Stimulated activated CD4-positive, alpha-beta T cell treated with anti-CD3 and anti-CD28 coated beads, Interleukin-4, amount 100 ng/mL, for 1 hour (primary cell): Measurements from ENCODE around the gene TOR2A.

ENCODE experiments used
- DNase-seq: peaks from one replicate; pipeline ENCODE4 v3.0.0-alpha.2; 2020

Gene TOR2A

GRCh38 chr9:127741831-127742434 lies 6.8 kb upstream of the TOR2A start:
- DNase-seq, result no peak

DNA sequence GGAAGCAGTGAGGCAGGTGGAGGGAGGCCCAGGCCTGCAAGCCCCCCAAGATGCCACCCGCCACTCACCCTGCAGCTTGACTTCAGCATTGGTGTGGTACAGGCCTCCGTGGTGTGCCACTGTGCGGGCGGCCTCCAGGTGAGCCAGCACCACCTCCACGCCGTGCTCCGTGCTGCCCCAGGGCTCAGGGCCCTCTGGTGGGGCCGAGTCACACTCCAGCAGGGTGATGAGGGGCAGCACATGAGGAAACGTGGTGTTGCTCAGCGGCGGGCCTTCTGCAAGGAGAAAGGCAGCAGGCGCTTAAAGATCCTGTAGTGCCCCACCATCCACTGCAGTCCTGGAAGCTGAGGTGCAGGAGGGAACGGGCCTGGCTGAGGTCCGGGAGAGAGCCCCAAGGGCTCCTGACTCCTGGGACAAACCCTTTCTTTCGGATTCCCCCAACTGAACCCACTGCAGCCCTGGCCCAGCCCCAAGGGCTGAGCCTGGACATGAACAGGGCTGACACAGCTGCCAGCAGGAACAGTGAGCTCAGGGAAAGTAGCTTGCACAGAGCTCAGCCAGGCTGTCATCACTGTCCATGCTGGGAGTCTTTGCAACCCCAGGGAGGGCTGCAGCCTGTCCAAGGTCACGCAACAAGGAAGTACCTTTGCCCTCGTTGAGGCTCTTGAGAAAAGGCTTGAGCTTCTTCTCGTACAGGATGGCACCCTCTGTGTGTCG lies 4.7 kb upstream of the TOR2A start:
- DNase-seq, result no peak

DNA sequence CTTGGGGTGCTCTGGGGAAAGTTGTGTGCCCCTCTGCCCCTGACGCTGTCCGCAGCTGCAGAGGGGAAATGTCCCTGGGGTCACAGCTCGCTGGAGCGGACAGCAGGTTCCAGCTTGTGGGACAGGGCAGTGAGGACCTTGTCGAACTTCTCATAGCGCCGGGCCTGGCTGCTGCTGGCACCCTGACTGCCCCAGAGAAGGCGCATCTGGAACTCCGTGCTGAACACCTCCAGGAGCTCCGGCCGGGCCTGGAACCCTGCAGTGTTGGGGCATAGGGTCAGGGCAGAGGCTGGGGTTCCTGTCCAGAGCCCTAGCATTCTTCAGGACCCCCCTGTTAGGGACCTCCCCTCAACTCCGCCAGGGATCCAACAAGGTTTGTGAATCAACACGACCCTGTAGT lies 3.6 kb upstream of the TOR2A start:
- no peak for DNase-seq

- DNase-seq, result no peak
Measured at GRCh38 chr9:127735530-127736185, 564 bp upstream of the TOR2A start.

DNA sequence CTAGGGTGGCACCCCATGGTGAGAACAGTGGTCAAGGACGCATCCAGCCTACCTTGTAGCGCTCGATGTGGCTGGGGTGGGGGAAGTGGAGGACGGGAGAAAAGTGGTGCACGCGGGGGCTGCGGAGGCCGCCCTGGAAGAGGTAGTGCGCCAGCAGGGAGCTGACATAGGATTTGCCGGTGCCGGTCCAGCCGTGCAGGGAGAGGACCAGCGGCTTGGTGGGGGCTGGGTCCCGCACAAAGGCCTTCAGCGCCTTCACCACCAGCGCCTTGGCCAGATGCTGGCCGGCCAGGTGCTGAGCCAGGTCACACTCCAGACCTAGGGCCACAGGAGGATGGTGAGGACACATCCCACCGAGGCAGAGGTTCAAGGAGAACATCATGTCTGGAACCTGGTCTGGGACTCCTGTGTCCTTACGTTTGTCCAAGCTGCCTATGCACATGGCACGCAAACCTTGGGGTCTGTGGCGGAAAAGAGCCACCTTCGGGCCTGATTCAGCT lies 797 bp downstream of the TOR2A start:
- no peak for DNase-seq

DNA sequence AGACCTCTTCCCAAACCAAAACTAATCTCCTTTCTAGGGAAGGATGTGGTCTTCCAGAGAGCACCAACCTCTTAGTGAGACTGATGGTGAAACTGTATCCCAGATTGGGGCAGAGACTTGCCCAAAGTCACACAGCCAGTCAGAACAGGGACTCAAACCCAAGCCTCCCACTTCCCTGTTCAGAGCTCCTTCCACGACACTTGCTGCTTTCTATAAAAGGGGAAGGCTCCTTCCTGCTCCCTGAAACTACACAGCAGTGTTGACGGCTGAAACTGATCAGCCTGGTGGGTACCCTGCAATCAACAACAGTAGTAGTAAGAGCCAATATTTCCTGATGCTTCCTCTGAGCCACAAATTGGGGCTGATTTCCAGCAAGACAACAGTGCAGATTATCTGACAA lies 1.5 kb downstream of the TOR2A start:
- no peak for DNase-seq

DNA sequence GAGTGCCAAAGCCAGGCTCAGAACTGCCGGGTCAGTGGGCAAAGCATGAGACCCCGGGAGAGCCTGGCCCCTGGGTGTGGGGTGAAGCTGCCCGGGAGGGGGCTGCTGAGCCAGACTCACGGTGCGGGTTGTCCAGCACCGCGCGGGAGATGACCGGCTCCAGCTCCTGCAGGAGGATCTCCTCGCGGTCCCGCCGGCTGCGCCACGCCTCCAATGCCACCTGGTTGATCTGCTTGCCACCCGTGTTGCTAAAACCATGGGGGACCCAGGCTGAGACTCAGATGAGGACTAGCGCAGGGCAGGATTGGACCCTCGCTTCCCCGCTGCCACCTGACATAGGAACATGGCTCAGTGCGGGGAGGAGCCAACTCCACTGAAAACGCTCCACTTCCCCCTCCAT lies 2.6 kb downstream of the TOR2A start:
- no peak for DNase-seq

DNA sequence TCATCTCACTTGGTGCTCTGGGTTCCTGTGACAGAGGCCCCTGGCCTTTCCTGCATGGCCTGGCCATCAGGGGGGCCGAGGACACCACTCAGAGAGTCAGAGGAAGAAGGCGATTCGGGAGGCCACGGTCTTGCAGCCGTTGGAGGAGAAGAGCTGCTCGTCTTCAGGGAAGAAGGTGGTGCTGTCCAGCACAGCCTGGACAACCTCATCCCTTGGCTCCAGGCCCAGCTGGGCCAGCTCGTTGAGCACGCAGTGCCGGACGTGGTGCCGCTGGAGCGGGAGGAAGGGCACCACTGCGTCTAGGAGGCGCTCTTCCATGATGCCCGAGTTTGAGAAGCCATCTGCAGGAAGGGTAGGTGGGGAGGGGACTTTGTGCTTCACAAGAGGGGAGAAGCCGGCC lies 3.2 kb downstream of the TOR2A start:
- DNase-seq, result no peak

DNA sequence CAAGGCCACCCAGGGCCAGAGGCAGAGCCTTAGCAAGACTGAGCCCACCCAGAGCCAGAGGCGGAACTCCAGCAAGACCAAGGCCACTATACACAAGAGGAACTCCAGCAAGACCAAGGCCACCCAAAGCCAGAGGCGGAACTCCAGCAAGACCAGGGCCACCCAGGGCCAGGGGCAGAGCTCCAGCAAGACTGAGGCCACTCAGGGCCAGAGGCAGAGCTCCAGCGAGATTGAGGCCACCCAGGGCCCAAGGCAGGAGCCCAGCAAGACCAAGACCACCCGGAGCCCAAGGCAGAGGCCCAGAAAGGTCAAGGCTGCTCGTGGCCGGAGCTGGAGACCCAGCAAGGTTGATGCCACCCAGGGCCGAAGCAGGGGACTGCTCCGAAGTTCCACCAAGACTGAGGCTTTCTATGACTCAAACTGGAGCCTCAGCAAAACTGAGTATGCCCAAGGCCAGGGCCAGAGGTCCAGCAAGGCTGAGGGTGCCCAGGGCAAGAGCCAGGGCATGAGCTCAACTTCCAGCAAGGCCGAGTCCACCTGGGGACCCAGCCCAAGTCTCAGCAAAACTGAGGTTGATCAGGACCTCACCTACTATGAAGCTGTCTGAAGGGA lies 4.2 kb downstream of the TOR2A start:
- DNase-seq, result no peak

DNA sequence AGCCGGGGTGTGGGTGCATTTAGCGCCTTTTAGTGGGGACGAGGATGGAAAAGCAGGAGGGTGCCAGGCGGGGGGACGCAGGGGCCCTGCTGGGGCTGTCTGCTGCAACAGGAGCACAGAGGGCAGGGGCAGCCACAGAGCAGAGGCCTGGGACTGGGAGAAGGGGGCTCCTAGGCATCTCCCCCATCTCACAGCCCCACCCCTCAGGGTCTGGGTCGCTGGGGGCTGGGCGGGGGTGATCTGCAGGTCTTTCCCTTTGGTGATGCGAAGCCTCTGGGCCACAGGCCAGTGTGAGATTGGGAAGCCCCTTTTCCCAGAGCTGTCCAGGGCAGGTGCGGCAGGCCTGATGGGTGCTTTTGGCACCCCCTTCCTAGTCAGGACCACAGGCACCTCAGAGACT lies 4.8 kb downstream of the TOR2A start:
- DNase-seq, result no peak

DNA sequence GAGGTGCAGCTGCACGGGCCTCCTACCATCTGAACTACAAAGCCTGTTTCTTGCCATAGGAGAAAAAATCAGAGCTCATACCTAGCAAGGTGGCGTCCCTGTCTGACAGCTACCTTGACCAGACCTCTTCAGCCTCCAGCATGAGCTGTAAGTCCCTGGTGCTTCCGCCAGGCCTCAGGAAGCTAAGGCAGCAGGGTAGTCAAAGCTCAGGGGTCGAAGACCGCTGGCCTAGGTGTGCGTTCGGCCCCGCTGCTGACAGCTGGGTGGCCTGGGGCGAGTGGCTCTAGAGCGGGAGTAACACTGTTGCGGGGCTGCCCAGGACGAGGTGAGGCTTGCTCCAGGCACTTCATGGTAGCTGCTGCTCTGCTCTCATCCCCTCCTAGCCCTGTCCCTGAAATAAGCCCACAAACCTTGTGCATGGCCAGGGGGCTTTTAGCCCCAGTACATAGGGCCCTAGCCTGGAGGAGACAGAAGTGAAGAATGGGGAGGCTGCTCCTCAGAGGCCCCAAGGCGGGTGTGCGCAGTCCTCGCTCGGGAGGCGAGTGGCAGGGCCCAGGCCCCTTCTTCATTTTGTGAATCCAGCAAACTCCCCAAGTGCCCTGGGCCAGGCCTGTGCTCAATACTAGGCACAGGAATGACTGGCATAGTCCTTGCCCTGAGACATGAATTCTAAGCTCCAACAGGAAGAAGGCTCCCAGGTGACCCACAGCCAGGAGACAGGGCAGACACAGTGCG lies 5.4 kb downstream of the TOR2A start:
- no peak for DNase-seq

DNA sequence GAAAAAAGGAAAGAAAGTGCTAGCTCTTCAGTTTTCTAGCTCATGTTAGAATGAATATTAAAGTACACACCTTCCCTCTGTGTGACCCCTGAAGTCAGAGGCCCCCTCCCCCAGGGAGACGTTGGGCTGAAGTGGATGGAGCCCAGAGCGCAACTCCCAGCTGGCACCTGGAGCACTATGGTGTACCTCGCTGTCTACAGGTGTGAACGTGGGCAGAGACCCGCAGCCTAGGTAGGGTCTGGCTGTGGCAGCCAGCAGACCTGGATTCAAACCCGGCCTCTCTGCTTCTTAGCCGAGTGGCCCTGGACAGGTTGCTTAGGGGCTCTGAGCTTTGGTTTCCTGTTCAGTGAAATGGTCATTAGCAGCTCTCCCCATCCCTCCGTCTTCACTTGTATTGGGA lies 6.3 kb downstream of the TOR2A start:
- DNase-seq, result no peak

GRCh38 chr9:127726871-127727270 lies 8.2 kb downstream of the TOR2A start:
- DNase-seq, result no peak

GRCh38 chr9:127724012-127724411 lies 11.1 kb downstream of the TOR2A start:
- DNase-seq, result no peak

GRCh38 chr9:127723444-127723843 lies 11.7 kb downstream of the TOR2A start:
- DNase-seq, result no peak

DNA sequence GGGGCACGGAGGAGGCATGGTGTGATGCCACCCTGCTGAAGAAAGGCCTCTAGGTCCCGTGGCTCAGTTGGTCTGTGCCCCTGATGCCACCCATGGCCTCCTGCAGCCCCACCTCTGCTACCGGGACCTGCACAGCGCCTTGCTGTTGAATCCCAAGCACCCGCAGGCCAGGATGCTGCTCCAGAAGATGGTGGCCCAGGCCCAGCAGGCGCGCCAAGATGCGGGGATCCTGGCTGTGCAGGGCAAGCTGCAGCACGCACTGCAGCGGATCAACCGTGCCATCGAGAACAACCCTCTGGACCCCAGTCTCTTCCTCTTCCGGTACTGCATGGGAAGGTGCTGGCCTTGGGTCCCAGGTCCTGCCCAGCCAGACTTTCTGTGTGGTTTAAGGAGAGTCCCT lies 12.1 kb downstream of the TOR2A start:
- DNase-seq, result no peak

- no peak for DNase-seq
Measured at GRCh38 chr9:127722055-127722745, 12.9 kb downstream of the TOR2A start.

GRCh38 chr9:127721391-127721821 lies 13.7 kb downstream of the TOR2A start:
- DNase-seq, result no peak

DNA sequence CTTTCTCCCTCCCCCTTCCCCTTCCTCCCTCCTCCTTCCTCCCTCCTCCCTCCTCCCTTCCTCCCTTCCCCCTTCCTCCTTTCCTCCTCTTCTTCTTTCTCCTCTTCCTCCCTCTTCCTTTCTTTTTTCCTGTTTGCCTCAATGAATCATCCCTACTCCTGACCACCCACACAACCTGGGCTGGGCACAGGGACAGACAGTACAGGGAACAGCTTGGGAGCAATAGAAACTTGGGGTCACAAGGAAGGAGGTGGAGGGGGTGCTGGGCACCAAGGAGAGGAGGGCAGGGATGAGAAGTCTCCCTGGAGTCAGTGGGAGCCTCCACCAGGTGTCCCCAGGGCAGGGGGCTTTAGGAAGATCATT lies 14.2 kb downstream of the TOR2A start:
- DNase-seq, result no peak

GRCh38 chr9:127720031-127720864 lies 14.8 kb downstream of the TOR2A start:
- DNase-seq, result no peak

- no peak for DNase-seq
Measured at GRCh38 chr9:127717766-127718165, 17.3 kb downstream of the TOR2A start.

DNA sequence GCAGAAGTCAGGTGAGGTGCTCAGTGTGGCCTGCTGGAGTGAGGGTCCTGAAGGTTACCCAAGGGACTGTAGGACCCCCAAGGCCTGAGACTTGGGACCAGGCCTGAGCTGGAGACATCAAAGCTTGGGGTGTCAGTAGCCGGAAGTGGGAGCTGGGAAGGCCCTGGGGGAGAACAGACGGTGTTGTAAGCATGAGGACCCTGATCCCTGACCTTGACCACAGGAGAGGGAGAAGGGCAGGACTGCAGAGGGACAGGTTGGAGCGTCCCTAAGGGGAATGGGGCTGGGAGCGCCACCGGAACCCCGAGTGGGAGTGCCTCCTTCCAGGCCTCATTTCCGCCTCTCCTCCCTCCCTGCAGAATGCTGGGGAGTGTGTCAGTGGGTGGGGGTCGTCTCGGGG lies 18.7 kb downstream of the TOR2A start:
- no peak for DNase-seq
